NCI-H146 treated with DMSO at 0.1 percent for 48 hours (cell line): ENCODE measurements around the gene NOS1.

Experiments
- DNase-seq: peaks from one replicate; lab custom pipeline; 2025; ENCODE audit not compliant: unreplicated experiment; lab: John Stamatoyannopoulos, UW

Gene NOS1

GRCh38 chr12:117331691-117332090, 29.7 kb downstream of the NOS1 start:
- DNase-seq = no peak

GRCh38 chr12:117330441-117331113, 30.8 kb downstream of the NOS1 start:
- DNase-seq = no peak

- no peak for DNase-seq
Observed at GRCh38 chr12:117329756-117330155, 31.7 kb downstream of the NOS1 start.

DNA sequence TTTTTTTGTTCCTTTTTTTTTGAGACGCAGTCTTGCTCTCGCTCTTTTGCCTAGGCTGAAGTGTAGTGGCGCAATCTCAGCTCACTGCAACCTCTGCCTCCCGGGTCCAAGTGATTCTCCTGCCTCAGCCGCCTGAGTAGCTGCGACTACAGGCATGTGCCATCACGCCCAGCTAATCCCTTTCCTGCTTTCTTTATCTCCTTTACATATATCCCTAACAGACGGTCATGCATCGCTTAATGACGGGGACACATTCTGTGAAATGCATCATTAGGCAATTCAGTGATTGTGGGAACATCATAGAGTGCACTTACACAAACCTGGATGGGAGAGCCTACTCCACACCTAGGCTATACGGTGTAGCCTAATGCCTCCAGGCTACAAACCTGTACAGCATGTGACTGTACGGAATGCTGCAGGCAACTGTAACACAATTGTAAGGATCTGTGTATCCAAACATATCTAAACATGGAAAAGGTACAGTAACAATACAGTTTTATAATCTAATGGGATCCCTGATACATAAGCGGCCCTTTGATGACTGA, 32.8 kb downstream of the NOS1 start:
- DNase-seq = no peak

DNA sequence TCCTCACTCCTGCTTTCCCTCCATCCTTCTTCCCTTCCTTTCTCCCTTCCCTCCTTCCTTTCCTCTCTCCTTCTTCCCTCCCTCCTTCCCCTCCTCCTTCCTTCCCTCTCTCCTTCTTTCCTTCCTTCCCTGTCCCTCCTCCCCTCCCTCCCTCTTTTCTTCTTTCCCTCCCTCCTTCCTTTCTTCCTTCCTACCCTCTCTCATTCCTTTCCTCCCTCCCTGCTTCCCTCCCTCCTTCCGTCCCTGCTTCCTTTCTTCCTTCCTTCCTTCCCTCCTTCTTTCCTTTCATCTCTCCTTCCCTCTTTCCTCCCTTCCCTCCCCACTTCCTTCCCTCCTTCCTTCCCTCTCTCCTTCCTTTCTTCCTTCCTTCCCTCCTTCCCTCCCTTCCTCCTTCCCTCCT, 39.0 kb downstream of the NOS1 start:
- no peak for DNase-seq

- no peak for DNase-seq
Observed at GRCh38 chr12:117321572-117321971, 39.9 kb downstream of the NOS1 start.

DNA sequence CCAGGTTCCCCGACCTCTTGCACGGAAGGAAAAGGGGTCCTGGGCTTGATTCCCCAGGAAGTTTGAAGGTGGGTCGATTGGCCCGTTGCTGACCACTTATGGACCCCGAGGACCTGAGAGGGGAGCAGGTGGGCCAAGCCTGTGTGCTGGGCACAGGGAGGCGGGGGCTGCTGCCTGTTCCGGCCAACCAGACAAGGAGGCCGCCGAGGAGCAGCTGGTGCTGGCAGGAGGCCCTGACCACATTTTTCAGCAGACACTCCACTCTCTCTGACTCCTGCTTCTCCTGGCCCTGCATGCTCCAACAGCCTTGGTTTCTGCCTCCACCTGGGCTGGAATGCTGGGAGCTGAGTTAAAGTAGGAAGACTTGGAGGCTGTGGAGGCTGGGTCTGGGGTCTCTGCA, 42.8 kb downstream of the NOS1 start:
- DNase-seq = no peak

DNA sequence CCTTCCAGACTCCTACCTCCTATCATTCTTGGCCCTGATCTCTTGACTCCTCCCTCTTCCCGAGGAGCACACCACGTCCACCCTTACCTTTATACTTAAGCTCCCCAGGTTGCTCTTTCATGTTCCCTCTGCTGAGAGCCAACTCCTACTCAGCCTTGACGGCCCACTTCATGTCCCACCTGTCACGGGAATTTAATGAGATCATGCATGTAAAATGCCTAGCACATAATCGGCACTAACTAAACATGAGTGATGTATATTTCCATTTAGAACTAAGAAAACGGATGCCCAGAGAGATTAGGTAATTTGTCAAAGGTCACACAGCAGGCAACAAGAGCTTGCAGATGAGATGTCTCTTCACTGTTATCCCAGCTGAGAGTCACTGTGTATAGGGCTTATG, 45.1 kb downstream of the NOS1 start:
- DNase-seq = no peak

DNA sequence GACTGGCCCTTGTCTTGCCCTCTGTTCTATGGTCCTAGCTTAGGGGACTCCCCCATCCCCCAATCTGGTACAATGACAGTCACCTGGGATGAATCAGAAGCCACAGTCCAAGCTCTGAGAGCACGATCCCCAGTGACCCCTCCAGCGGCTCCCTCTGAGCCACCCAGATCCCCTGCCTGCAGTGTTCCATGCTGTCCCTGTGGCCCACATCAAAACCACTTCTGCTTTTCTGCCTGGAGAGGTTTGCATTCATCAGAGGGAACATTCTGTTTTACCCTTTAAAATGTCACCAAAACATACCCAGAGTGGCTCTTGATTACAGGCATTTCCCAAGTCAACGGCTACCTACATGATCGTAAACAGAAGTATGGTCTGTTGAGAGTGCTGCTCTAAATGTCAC, 47.5 kb downstream of the NOS1 start:
- no peak for DNase-seq

DNA sequence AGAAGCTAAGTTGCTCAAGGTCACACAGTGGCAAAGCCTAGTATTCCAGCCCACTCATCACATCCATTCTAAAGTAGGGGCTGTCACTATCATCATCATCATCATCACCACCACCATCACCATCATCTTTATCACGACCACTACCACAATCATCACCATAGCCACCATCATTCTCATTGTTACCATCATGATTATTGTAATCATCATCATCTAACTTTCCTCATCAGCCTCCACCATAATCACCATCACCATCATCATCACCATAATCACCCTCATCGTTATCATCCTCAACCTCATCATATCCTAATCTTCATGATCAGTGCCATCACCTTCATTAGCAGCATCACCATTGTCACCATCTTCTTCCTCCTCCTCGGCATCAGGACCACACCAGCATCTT, 48.7 kb downstream of the NOS1 start:
- DNase-seq = no peak

- no peak for DNase-seq
Observed at GRCh38 chr12:117309276-117309925, 52.0 kb downstream of the NOS1 start.

DNA sequence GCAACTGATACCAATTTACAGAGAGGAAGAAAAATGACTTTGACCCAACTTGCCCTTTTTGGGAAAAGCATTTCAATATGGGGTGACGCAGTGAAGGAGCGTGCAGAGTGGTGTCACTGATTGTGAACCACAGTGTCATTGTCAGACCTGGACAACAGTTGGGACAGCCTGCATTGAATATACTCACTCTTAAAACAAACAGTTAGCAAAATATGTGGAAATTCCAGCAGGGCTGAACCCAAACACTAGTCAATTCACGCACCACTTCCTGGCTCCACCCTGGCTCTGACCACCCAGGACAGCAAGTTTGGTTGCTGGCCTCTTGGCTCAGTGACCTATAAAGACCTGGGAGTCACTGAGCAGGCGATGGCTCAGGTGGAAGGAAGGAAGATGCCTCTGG, 61.3 kb downstream of the NOS1 start:
- DNase-seq = no peak

DNA sequence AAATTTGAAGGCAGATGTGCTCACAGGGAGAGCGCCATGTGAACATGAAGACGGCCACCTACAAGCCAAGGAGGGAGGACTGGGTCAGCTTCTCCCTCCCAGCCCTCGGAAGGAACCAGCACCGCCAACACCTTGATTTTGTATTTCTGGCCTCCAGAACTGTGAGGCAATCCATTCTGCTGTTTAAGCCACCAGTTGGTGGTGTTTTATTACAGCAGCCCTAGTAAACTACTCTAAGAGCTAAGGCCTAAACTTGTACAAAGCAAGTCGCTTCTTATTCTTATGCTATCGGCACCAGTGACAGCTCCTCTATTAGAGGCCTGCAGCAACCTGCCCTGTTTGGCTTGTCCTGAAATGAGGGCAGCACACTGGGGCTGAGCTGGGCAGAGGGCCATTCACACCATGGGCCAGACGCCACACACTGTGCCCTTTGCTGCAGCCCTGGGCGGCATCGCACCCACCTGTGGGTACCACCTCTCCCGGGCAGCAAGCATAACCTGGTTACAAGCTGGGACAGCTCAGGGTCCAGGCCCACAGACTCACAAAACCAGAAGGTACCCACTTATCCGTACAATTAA, 62.7 kb downstream of the NOS1 start:
- no peak for DNase-seq

DNA sequence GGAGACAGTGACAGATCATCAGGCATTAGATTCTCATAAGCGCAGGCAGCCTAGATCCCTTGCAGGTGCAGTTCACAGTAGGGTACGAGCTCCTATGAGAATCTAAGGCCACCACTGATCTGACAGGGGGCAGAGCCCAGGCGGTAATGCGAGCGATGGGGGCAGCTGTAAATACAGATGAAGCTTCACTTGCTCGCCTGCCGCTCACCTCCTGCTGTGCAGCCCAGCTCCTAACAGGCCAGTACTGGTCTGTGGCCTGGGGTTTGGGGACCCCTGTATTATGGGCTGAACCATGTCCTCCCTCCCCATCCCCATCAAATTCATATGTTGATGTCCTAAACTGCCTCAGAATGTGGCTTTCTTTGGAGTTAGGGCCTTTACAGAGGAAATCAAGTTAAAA, 63.2 kb downstream of the NOS1 start:
- no peak for DNase-seq

- no peak for DNase-seq
Observed at GRCh38 chr12:117294189-117294603, 67.2 kb downstream of the NOS1 start.

DNA sequence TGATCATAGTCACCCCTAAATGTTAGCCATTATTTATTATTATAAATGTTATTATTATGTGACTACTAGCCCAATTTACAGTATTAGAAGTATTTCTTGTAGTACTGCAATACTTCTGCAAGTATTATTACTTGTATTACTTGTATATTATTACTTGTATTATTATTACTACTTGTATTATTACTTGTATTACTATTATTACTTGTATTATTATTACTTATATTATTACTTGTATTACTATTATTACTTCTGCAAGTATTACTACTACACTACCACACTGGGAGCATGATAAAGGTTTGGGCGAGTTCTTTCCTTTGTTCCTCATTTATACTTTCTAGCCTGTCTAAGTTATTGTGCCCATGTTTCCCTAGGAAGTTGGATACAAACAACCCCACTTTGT, 67.9 kb downstream of the NOS1 start:
- DNase-seq = no peak

- no peak for DNase-seq
Observed at GRCh38 chr12:117292688-117293087, 68.7 kb downstream of the NOS1 start.

- no peak for DNase-seq
Observed at GRCh38 chr12:117284140-117284539, 77.3 kb downstream of the NOS1 start.

DNA sequence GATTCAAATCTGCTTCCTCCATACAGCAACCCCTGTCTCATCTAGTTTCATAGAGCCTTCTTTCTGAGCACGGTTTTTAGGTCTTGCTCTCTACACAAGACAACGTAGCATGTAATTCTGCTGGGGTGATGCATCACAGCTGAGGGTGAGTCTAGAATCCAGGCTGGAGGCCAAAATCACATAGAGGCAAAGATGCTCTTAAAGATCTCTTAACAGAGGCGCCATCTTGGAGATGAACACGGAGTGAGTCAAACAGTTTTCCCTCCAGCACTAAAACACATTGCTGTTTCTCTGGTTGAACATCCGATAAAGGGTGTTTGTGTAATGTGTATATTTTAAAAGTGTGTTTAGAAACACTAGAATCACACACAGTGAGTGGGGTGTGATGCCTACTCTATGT, 78.9 kb downstream of the NOS1 start:
- no peak for DNase-seq

- no peak for DNase-seq
Observed at GRCh38 chr12:117280019-117280680, 81.3 kb downstream of the NOS1 start.

DNA sequence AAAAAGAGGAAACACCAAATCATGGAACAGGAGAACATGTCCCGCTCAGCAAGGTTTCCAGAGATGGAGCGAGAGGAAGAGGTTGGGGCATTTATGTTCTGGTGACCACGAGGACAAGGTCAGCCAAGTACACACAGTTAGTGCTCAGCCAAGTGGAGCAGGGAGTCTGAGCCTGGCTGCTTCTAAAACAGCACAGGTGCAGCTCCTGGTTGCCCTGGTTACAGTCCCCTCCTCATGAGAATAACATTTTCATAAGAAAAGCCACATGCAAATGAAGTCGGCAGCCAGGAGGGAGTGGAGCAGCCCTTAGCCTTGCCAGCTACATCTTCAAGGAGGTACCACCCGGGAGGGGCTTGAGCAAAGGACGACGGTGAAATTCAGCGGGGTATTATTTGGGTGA, 81.8 kb downstream of the NOS1 start:
- no peak for DNase-seq

DNA sequence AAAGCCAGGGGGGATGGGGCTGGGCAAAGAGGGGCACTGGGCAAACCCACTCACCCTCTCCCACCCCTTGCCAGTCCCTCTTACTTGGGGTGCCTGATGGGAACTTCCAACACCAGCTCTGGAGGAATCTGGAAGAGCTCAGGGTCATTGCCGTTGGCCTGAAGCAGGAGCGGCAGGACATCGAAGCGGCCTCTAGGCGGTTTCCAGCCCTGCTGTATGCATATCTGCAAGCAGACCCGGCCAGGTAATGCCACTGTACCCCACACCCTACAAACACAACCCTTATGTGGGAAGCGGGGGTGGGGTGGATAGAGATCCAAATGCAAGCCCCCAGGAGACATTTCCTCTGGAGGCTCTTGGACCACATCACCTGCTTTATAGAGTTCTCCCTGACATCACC, 83.6 kb downstream of the NOS1 start:
- no peak for DNase-seq
